HTR-8/SVneo (cell line): ENCODE data around the gene GREM2.

ENCODE experiments used
- DNase-seq: peaks from one replicate; pipeline ENCODE4 v3.0.0; 2011; ENCODE audit warnings: low spot score, mixed read lengths; ENCODE audit not compliant: insufficient read length
- FAIRE-seq: peaks from 2 replicates; lab custom pipeline; 2011; peaks lifted over from hg19 to GRCh38; lab: Jason Lieb, UNC

The GREM2 gene

DNA sequence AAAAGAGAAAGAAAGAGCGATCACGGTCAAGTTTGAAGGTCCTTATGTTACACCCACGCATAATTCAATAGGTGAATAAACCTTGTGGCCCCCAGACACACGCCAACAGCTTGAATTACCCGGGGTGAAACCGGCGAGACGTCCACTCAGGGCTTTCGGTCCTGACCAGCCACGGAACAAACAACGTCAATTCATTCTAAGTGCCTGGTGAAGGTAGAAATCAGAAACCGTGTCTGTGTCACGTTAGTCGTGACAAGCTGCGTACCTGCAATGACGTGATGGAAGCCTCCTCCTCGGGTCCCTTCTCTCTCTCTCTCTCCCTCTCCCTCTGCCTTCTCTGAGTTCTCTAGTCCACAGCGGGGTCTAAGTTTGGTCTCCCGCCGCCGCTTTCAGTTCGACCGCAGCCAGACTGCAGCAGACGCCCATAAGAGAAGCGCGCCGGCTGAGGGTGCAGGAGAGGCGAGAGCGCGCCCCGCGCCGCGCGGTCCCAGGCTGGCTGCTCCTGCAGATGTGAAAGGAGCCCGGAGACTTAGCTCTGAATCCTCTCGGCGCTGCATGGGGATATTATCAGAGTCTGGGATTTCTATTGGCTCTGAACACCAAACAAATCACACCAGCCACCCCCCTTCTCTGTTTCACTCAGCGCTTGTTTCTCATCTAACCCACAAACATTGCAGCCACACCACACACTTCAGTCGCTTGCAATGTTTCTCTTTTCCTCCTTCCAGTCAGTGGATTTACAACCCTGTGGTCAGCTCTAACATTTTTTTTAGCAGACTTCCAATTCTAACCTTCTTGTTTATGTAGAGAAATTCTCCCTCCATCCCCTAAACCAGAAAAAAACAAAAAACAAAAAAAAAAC is at the start of gene GREM2:
GREM2 (minus strand) TSS at position 537 of the 862 bp plus-strand sequence. CDS start 118,680 bp downstream, outside the sequence.
- peak; percentile 61 for DNase-seq
- peak; percentile 40 for FAIRE-seq

- FAIRE-seq (no peak), DNase-seq (no peak)
Observed at GRCh38 chr1:240658312-240658960, 46.5 kb upstream of the GREM2 start.

DNA sequence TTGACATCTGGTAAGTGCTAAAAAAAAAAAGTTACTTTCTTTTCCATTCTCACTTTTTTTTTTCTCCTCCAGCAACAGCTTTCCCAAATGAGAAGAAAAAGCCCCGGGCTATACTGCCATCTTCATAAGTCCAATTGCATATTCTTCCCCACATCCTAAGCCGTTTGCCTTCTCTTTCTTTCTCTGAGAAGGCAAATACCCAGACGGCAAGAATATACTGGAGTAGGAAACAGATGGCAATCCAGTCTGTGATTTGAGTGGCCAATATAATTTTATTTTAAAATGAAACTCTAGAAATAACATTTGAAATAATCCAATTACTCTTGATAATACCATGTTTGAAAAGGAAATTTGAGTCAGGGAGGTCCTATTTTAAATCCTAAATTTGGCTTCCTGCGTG is 44.6 kb upstream of the GREM2 start:
- FAIRE-seq (no peak), DNase-seq (no peak)

DNA sequence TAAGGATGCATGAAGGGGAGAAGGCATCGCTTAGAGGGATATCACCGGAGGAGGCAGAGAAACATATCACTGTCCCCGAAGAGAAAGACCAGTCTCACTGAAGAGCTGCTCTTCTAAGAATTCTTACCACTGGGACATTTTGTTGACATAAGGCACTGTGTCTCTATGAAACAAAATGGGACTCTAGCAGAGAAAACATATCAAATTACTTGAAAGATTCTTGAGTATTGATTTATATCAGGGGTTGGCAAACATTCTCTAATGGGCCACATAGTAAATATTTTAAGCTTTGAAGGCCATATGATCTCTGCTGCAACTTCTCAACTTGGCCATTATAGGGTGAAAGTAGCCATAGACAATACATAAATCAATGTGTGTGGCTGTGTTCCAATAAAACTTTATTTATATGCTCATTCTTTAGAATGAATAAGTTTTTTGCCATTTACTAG is 41.0 kb upstream of the GREM2 start:
- FAIRE-seq: no peak
- DNase-seq: no peak

- FAIRE-seq (no peak), DNase-seq (no peak)
Observed at GRCh38 chr1:240652549-240652948, 40.6 kb upstream of the GREM2 start.

DNA sequence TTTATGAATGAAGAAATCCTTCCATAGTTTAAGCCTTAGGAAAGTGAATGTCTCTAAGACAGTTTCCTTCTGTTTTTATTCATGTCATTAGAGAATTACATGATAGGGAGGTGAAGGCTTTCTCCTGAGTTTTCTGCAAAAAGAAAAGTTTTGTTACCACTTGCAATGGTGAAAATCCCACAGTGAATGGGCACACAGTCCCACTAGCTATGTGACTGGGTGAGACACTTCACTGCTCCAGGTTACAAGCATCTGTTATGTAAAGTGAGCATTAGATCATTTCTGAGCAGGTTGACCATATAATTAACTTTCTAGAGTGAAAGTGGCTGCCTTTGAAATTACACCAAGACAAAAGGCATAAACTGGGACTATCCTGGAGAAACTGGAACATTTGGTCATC is 38.9 kb upstream of the GREM2 start:
- no peak for FAIRE-seq
- no peak for DNase-seq

GRCh38 chr1:240649733-240650721 is 38.1 kb upstream of the GREM2 start:
- FAIRE-seq (no peak), DNase-seq (no peak)

DNA sequence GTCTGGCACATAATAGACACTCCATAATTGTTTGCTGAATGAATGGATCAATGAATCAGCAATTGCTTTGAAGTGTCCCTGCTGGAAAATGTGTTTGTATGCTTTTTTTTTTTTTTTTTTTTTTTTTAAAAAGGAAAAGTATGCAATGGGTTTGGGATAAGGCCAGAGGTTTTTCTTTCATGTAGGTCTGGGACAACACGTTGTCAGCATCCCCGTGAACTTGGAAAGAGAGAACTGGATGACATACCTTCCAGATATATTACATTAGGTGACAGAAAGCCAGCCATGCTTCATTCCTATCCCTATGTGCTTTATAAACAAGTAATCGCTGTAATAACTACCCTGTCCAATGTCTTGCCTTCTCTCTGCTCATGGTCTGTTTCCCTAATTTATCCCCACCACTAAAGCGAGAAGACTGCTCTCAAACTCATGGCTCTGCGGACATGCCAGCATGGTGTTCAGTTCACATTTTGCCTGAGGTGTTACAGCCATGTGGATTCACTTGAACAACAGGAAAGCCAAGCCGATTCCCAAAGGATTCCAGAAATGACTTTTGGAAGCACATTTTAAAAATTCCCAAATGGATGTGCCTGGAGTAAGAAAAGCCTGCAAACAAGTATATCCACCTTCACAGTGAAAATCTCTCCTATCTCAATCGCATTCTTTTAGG is 34.8 kb upstream of the GREM2 start:
- no peak for DNase-seq
- no peak for FAIRE-seq

GRCh38 chr1:240644732-240645131 is 32.8 kb upstream of the GREM2 start:
- DNase-seq (no peak), FAIRE-seq (no peak)

DNA sequence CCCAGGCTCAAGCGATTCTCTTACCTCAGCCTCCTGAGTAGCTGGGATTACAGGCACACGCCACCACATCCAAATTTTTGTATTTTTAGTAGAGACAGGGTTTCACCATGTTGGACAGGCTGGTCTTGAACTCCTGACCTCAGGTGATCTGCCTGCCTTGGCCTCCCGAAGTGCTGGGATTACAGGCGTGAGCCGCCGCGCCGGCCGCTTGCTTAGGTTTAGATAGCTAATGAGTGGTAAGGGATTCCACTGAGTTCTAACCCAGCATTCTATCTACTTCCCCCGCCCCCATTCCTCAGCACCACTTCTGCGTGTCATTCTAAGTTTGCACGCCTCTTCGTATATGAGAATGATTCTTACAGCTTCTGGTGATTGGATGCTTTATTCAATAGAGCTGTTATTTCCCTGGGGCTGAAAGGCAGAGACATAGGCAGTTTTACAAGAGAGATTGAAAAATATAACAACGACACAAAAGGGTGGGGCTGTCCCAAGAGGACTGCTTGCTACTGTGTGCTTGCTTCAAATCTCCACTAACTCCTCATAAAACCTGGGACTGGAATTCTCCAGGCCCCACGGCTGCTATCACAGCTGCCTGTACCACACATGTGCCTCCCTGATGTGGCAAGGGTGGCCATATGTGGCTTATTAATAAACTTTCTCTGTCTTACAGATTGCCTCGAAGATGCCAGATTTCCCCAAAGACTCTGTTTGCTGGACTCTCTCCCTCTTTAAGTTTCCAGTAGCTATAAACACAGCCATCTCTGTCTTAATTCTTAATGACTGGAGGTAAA is 23.7 kb upstream of the GREM2 start:
- no peak for DNase-seq
- no peak for FAIRE-seq

DNA sequence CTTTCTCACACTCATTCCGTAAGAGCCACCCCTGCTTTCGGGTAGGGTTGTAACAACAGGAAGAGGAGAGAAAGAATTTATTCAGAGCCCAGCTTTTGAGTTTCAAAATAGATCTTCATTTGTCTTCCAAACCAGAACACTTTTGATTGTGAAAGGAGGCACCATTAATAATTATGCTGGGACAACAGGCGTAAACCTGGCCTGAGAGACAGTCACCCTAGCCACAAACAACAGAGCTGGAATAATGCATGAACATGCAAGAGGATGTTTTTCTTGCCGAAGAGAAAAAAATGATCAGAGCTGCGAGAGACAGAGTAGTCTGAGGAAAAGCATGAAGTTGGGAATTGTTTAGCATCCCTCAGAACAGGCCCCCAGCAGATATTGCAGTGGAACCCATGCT is 18.5 kb upstream of the GREM2 start:
- DNase-seq (no peak), FAIRE-seq (no peak)

DNA sequence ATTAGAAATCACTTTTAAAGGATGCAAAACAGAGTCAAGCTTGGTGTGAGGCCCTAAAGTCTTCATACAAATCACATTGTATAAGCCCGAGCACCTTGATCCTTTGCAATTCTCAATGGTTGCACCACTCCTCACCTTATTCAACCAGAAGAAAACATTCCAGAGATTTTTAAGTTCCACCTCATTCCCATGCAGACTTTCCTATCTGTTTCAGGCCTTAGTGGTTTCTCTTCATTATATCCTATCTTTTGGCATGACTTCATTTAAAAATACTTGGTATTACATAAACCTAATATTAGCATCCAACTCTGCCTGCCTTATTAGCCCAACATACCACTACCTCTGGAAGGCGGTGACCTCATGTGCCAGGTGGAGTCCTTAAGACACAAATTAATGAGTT is 9.3 kb upstream of the GREM2 start:
- FAIRE-seq: no peak

DNA sequence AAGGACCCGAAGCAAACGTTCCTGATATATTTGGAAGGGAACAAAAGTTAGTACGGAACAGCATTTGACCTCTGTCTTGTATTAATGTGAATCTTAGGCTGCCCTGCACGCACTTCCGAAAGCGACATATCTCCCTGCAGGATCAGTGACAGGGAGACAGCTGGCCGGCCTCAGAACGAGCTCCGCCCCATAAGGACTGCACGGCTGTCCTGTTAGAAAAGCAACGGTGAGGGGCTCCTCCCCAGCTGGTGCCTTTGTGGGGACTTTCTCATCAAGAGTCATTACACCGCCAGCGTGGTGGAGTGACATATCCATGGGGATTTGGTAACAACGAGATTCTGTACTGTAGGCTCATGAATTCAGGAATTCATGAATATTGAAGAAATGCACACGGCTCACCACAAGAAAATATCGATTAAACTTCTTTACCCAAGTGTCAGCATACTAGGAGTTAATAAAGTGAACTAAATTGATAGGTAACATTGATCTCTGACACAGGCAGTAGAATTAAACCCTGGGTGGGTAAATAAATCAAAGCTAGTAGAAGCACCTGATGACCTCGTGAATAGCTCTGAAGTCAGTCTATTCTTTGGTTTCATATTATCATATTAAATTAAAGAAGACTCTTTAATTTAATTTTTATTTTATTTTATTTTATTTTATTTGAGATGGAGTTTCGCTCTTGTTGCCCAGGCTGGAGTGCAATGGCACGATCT is 8.1 kb upstream of the GREM2 start:
- FAIRE-seq (no peak), DNase-seq (no peak)

More for the DNA sequence above, 9.3 kb upstream of the GREM2 start:
- no peak for DNase-seq

DNA sequence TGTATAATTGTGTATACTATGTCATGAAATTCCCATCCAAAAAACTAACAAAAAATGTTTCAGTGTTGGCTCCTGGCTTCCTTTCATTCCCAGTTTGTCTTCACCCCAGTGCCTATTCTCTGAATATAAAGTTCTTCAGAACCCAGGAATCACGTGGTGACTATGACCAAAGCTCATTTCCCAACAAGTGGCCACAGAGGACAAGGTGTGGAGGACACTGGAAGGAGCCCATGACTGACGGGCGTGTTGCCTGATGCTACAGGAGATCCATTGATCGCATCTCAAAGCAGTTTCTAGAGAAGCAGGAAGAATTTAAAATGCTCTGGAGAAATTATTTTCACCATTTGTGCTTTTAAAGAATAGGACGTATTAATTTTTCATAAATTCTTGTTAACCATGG is 7.4 kb upstream of the GREM2 start:
- FAIRE-seq: no peak
- no peak for DNase-seq

- no peak for DNase-seq
- FAIRE-seq: no peak
Observed at GRCh38 chr1:240618946-240619345, 7.0 kb upstream of the GREM2 start.

- DNase-seq (no peak), FAIRE-seq (no peak)
Observed at GRCh38 chr1:240616018-240616417, 4.1 kb upstream of the GREM2 start.

DNA sequence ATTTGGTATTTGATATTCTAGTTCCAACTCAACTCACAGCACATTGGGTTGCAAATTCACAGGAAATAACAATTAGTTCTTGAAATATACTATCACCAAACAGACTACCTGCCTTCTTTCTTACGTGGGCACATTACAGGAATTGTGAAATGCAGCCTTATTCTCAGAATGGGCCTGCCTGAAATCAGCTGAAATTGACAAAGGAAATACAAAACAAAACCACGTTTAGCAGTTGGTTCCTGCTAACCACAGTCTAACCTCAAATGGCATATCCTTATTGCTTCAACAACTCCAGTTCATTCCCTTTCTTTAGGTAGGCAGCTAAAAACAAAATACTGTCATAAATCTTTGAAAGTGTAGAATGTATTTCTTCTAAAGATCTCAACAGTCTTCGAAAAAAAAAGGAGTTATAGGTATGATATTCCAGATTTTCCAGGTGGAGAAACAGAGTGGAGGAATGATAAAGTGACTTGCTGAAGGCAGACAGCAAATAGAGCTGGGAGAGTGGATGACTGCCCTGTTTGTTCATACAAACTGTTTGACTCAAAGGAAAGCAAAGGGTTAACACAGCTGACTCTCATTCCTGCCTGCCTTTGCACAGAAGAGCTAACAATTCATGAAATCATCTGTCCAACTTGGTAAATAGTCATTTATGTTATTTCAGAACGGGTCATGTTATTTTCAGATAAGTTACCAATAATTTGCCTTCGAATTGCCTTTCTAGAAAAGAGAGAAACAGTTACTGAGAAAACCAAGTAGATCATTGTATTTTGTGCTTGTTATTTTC is 1.6 kb upstream of the GREM2 start:
- no peak for DNase-seq
- no peak for FAIRE-seq

GRCh38 chr1:240612811-240613210 is 856 bp upstream of the GREM2 start:
- DNase-seq (no peak), FAIRE-seq (no peak)
